ENCODE data around the gene KCTD1.

DNA sequence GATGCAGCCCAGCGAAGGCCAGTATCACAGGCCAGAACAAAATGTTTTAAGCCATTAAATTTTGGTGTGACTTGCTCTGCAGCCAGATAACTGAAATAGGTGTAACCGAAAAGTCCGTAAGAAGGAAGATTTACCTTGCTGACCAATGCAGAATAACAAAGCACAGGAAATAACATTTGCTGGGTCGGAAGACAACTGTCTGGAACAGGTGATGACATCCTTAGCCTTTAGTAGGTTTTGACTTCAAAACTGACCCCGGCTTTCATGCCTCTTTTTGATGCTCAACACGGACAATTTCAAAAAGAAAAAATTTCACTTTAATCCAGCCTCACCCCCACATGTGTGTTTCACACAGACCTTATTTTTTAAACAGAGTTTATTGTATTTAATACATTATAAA lies 93.7 kb downstream of the KCTD1 start:
- TF ChIP-seq, protein P1, sequence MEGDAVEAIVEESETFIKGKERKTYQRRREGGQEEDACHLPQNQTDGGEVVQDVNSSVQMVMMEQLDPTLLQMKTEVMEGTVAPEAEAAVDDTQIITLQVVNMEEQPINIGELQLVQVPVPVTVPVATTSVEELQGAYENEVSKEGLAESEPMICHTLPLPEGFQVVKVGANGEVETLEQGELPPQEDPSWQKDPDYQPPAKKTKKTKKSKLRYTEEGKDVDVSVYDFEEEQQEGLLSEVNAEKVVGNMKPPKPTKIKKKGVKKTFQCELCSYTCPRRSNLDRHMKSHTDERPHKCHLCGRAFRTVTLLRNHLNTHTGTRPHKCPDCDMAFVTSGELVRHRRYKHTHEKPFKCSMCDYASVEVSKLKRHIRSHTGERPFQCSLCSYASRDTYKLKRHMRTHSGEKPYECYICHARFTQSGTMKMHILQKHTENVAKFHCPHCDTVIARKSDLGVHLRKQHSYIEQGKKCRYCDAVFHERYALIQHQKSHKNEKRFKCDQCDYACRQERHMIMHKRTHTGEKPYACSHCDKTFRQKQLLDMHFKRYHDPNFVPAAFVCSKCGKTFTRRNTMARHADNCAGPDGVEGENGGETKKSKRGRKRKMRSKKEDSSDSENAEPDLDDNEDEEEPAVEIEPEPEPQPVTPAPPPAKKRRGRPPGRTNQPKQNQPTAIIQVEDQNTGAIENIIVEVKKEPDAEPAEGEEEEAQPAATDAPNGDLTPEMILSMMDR (IDR thresholded peaks at IDR 0.05): no peak
- no peak for TF ChIP-seq EZH2 (IDR thresholded peaks at IDR 0.05; ENCODE audit: borderline replicate concordance, insufficient read depth, low read depth, low read length, poor library complexity, severe bottlenecking)

Data from B cell (primary cell).